Measurements from ENCODE around the gene ASCC2. TPM values are rescaled to one million over a fixed set of nuclear protein-coding genes. Genes with fewer than 3 reads are reported as not detected.
A peak's percentile ranks its signal among the peaks of the same experiment; 100 is the strongest.

The ASCC2 gene
- total RNA-seq, 6 experiments from 2014 or later: 41.2 to 56.1 (median 47.4) TPM

- intact Hi-C loops (cut with DNase I): no loop called here
- TF ChIP-seq CTCF (IDR thresholded peaks at IDR 0.05) (no peak), POLR2A (IDR thresholded peaks at IDR 0.05) (no peak)
- DNase-seq (no peak), ATAC-seq (no peak)
- Histone ChIP-seq H3K27me3 (no peaks in the 10 kb centered on the region), H3K4me1 (peaks cover 0 to 51% (median 16%) of the 10 kb centered on the region in 4 donors), H3K36me3 (peaks cover 0 to 39% (median 12%) of the 10 kb centered on the region in 4 donors), H3K27ac (no peak overlapping the region), H3K4me3 (no peak overlapping the region), H3K9me3 (no peaks in the 10 kb centered on the region)
- 61% methylated on average over 3 of the region's 5 CpGs for WGBS (ENCODE audit: insufficient coverage, low coverage, low lambda C conversion rate, missing lambda C conversion rate)
These were observed 42.4 kb downstream of the ASCC2 start for GRCh38 chr22:29795663-29796062.

- H3K27ac ChIP-seq: no peak overlapping the region
- H3K36me3 ChIP-seq: peaks cover 0 to 54% (median 26%) of the 10 kb centered on the region in 4 donors
- ATAC-seq: no peak
- TF ChIP-seq CTCF (IDR thresholded peaks at IDR 0.05): no peak
- no peak for TF ChIP-seq POLR2A (IDR thresholded peaks at IDR 0.05)
- DNase-seq: no peak
- no peaks in the 10 kb centered on the region for H3K9me3 ChIP-seq
- intact Hi-C loops (cut with DNase I): no loop called here
- H3K4me3 ChIP-seq: no peak overlapping the region
- WGBS (ENCODE audit: insufficient coverage, low coverage, low lambda C conversion rate, missing lambda C conversion rate): 94% methylated on average over 3 of the region's 17 CpGs
- peaks cover 0 to 32% (median 8%) of the 10 kb centered on the region in 4 donors for H3K4me1 ChIP-seq
- H3K27me3 ChIP-seq: no peaks in the 10 kb centered on the region
These were observed 44.7 kb downstream of the ASCC2 start for GRCh38 chr22:29793396-29793795.

- no peak overlapping the region for H3K4me3 ChIP-seq
- H3K27me3 ChIP-seq: no peaks in the 10 kb centered on the region
- TF ChIP-seq CTCF (IDR thresholded peaks at IDR 0.05) (no peak), POLR2A (IDR thresholded peaks at IDR 0.05) (no peak)
- H3K27ac ChIP-seq: no peak overlapping the region
- WGBS (ENCODE audit: insufficient coverage, low coverage, low lambda C conversion rate, missing lambda C conversion rate): 80% methylated on average over 2 of the region's 5 CpGs
- DNase-seq (no peak), ATAC-seq (no peak)
- intact Hi-C loops (cut with DNase I): no loop called here
- peaks cover 0 to 35% (median 3%) of the 10 kb centered on the region in 4 donors for H3K4me1 ChIP-seq
- H3K9me3 ChIP-seq: no peaks in the 10 kb centered on the region
- peaks cover 0 to 59% (median 29%) of the 10 kb centered on the region in 4 donors for H3K36me3 ChIP-seq
These were observed 48.0 kb downstream of the ASCC2 start for GRCh38 chr22:29790061-29790460.

GRCh38 chr22:29788339-29789279 lies 49.5 kb downstream of the ASCC2 start:
- ATAC-seq: no peak
- H3K36me3 ChIP-seq: peaks cover 0 to 55% (median 29%) of the 10 kb centered on the region in 4 donors
- H3K27ac ChIP-seq: peak overlapping the region in 1 of 3 donors; percentile 33
- TF ChIP-seq POLR2A (IDR thresholded peaks at IDR 0.05) (no peak), CTCF (IDR thresholded peaks at IDR 0.05) (no peak)
- DNase-seq: no peak
- WGBS (ENCODE audit: insufficient coverage, low coverage, low lambda C conversion rate, missing lambda C conversion rate): 40% methylated on average over 4 of the region's 27 CpGs
- H3K4me1 ChIP-seq: peaks cover 0 to 48% (median 8%) of the 10 kb centered on the region in 4 donors
- intact Hi-C loops (cut with DNase I): no loop called here
- H3K27me3 ChIP-seq: no peaks in the 10 kb centered on the region
- no peak overlapping the region for H3K4me3 ChIP-seq
- no peaks in the 10 kb centered on the region for H3K9me3 ChIP-seq
